ENCODE data around the gene TBX2.

GRCh38 chr17:61404663-61404912 lies 4.9 kb downstream of the TBX2 start:
- no peak for TF ChIP-seq CTCF (IDR thresholded peaks at IDR 0.05)
- TF ChIP-seq POLR2A (IDR thresholded peaks at IDR 0.05) = no peak

Data from adrenal gland (tissue), 5 donors.